Activated T-helper 17 cell treated with anti-CD3 and anti-CD28 coated beads, Interleukin-2, amount 50 U/mL, for 72 hours (primary cell): ENCODE data around the gene L3MBTL4. TPM values are rescaled to one million over a fixed set of nuclear protein-coding genes. Genes with fewer than 3 reads are reported as not detected.

Experiments used
- ATAC-seq: fragments of 150-1000 bp; cut with Tn5 transposase; replicated peaks from 2 replicates; pipeline ENCODE4 v1.10.0; 2021; ENCODE audit warnings: mild to moderate bottlenecking, moderate library complexity
- H3K27ac Mint-ChIP-seq: one replicate; pipeline ENCODE4 v1.8.0; 2022; ENCODE audit warnings: mixed read lengths
- H3K27me3 Mint-ChIP-seq: one replicate; pipeline ENCODE4 v1.8.0; 2022; ENCODE audit warnings: mixed read lengths
- H3K36me3 Mint-ChIP-seq: one replicate; pipeline ENCODE4 v1.8.0; 2022; ENCODE audit warnings: low read depth, mild to moderate bottlenecking, mixed read lengths
- H3K4me1 Mint-ChIP-seq: one replicate; pipeline ENCODE4 v1.8.0; 2022; ENCODE audit warnings: mixed read lengths
- H3K4me3 Mint-ChIP-seq: one replicate; pipeline ENCODE4 v1.8.0; 2022; ENCODE audit warnings: mild to moderate bottlenecking, mixed read lengths
- H3K9me3 Mint-ChIP-seq: one replicate; pipeline ENCODE4 v1.8.0; 2022; ENCODE audit warnings: mixed read lengths
- total RNA-seq, 2 donors: library from RNA; stranded (reverse); gene quantifications; one replicate each; pipeline ENCODE4 v1.2.3, GENCODE V29; 2022

L3MBTL4 gene
- total RNA-seq, 2 donors from 2014 or later: 0.19 TPM; not detected in 1

- H3K27ac Mint-ChIP-seq: no peak overlapping the region
- no peaks in the 10 kb centered on the region for H3K4me1 Mint-ChIP-seq
- H3K27me3 Mint-ChIP-seq: no peaks in the 10 kb centered on the region
- H3K9me3 Mint-ChIP-seq: no peaks in the 10 kb centered on the region
- no peaks in the 10 kb centered on the region for H3K36me3 Mint-ChIP-seq
- ATAC-seq: no peak
- no peak overlapping the region for H3K4me3 Mint-ChIP-seq
Observed at GRCh38 chr18:5951515-5952091, 463.1 kb downstream of the L3MBTL4 start.

GRCh38 chr18:5948781-5949180, 465.9 kb downstream of the L3MBTL4 start:
- no peaks in the 10 kb centered on the region for H3K27me3 Mint-ChIP-seq
- no peaks in the 10 kb centered on the region for H3K4me1 Mint-ChIP-seq

GRCh38 chr18:5948237-5948636, 466.5 kb downstream of the L3MBTL4 start:
- H3K9me3 Mint-ChIP-seq: no peaks in the 10 kb centered on the region
- H3K4me1 Mint-ChIP-seq: no peaks in the 10 kb centered on the region
- ATAC-seq: no peak
- H3K4me3 Mint-ChIP-seq: no peak overlapping the region
- no peak overlapping the region for H3K27ac Mint-ChIP-seq
- no peaks in the 10 kb centered on the region for H3K36me3 Mint-ChIP-seq
- H3K27me3 Mint-ChIP-seq: peaks cover 4% of the 10 kb centered on the region

More at GRCh38 chr18:5948781-5949180, 465.9 kb downstream of the L3MBTL4 start:
- ATAC-seq: no peak
- Mint-ChIP-seq H3K9me3 (no peaks in the 10 kb centered on the region), H3K27ac (no peak overlapping the region), H3K36me3 (no peaks in the 10 kb centered on the region), H3K4me3 (no peak overlapping the region)

- Mint-ChIP-seq H3K9me3 (no peaks in the 10 kb centered on the region), H3K4me3 (no peak overlapping the region), H3K4me1 (no peaks in the 10 kb centered on the region), H3K36me3 (no peaks in the 10 kb centered on the region), H3K27me3 (peaks cover 4% of the 10 kb centered on the region), H3K27ac (no peak overlapping the region)
- ATAC-seq: no peak
Observed at GRCh38 chr18:5944448-5944847, 470.3 kb downstream of the L3MBTL4 start.

DNA sequence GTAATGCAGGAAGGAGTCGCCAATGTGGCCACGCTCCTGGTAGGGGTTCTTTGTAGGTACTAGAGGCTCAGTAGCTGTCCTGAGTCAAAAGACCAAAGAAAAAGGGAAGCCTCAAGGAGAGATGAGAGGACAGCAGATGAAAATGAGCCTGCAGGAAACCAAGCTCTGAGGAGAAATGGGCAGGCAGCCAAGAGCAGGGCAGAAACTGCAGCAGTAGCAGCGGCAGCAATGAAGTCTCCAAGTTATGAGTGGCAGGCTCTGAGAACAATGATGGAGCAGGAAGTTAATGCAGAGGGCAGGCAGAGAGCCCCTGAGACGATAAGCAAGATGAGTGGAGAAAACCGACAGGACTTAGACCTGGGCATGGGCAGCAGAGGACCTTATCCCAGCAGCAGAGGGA, 471.2 kb downstream of the L3MBTL4 start:
- no peak overlapping the region for H3K4me3 Mint-ChIP-seq
- no peaks in the 10 kb centered on the region for H3K4me1 Mint-ChIP-seq
- peaks cover 4% of the 10 kb centered on the region for H3K27me3 Mint-ChIP-seq
- no peak overlapping the region for H3K27ac Mint-ChIP-seq
- no peaks in the 10 kb centered on the region for H3K36me3 Mint-ChIP-seq
- ATAC-seq: no peak
- H3K9me3 Mint-ChIP-seq: no peaks in the 10 kb centered on the region

GRCh38 chr18:5942591-5942990, 472.1 kb downstream of the L3MBTL4 start:
- Mint-ChIP-seq H3K27ac (no peak overlapping the region), H3K4me1 (no peaks in the 10 kb centered on the region), H3K9me3 (no peaks in the 10 kb centered on the region), H3K27me3 (peaks cover 4% of the 10 kb centered on the region), H3K36me3 (no peaks in the 10 kb centered on the region), H3K4me3 (no peak overlapping the region)
- no peak for ATAC-seq

DNA sequence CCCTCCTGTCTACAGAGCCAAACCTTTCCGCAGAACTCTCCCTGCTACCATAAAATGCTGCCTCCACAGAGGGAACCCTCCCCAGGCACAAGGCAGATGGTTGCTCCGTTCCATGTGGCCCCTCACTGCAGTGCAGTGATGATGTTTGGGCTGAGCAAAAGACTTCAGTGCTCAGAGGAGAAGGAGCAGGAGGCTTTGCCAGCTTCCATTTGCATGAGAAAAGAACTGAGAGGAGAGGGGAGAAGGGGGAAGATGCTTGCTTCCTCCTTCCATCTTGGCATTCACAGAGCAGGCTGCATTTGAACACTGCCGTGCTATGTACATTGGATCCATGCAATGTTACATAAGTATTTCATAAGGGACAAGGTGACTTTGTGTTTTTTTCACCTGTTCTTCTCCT, 472.8 kb downstream of the L3MBTL4 start:
- Mint-ChIP-seq H3K36me3 (no peaks in the 10 kb centered on the region), H3K27me3 (peaks cover 5% of the 10 kb centered on the region), H3K9me3 (no peaks in the 10 kb centered on the region), H3K4me1 (no peaks in the 10 kb centered on the region), H3K27ac (no peak overlapping the region), H3K4me3 (no peak overlapping the region)
- ATAC-seq: no peak

DNA sequence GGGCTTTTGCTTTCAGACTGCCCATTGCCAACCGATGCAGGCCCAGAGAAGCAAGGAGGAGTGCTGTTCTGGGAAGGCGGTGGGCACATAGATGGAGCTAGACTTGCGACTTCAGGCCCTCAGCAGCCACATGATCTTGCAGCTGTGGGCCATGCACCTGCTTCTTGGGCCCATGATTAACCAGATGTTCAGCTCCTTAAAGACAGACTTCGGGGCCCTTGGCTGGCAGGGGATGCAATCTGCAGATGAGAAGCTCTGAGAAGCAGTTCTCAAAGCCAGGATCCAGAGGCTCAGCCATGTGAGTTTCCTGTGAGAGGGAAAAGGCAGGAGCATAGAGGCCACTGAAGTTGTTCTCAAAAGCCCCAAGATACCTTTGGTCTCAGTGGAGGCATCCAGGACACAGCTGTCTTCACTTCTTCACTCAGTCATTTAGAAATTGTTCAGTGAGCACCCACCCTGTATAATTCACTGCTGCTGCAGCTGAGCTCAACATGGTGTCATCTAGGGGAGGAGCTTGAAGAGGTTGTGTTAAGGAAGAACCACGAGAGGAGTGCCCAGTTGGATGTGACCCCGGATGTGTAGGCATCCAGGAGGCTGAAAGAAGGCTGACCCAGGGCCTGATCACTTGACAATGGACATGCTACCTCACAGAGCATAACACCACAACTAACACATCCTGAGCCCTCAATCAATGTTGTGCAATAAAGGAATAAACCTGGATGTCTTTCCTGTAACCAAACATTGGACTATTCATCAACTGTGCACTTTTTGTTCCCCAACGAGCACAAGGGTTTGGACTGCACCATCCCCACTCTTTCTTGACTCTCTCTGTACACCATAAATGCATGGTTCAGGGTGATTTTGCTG, 474.7 kb downstream of the L3MBTL4 start:
- Mint-ChIP-seq H3K36me3 (no peaks in the 10 kb centered on the region), H3K27ac (no peak overlapping the region), H3K4me3 (no peak overlapping the region), H3K27me3 (peaks cover 7% of the 10 kb centered on the region), H3K4me1 (no peaks in the 10 kb centered on the region), H3K9me3 (no peaks in the 10 kb centered on the region)
- ATAC-seq: no peak

- no peak overlapping the region for H3K27ac Mint-ChIP-seq
- peaks cover 7% of the 10 kb centered on the region for H3K27me3 Mint-ChIP-seq
- no peak for ATAC-seq
- H3K36me3 Mint-ChIP-seq: no peaks in the 10 kb centered on the region
- H3K4me1 Mint-ChIP-seq: no peaks in the 10 kb centered on the region
- H3K4me3 Mint-ChIP-seq: no peak overlapping the region
- H3K9me3 Mint-ChIP-seq: no peaks in the 10 kb centered on the region
Observed at GRCh38 chr18:5937795-5938194, 476.9 kb downstream of the L3MBTL4 start.

- Mint-ChIP-seq H3K27me3 (peaks cover 7% of the 10 kb centered on the region), H3K27ac (no peak overlapping the region), H3K9me3 (no peaks in the 10 kb centered on the region), H3K4me3 (no peak overlapping the region), H3K36me3 (no peaks in the 10 kb centered on the region), H3K4me1 (no peaks in the 10 kb centered on the region)
- no peak for ATAC-seq
Observed at GRCh38 chr18:5937121-5937520, 477.6 kb downstream of the L3MBTL4 start.

DNA sequence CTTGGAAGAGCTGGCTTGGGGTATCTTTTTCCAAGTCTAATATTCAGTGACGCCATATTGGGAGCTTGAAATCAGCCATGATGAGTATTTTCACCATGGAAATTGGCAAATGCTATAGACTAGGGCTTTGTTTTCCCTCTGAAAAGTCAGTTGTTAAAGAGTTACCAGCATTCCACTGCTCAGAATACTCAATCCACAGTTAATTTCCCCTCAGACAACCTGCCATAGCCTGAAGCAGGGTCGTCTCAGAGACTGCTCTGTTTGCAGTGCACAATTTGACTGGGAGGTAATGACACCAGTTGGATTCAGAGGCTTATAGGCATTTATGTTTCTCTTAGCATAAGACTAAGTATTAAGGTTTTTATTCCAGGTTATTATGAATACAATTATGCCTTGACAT, 483.9 kb downstream of the L3MBTL4 start:
- Mint-ChIP-seq H3K4me3 (no peak overlapping the region), H3K9me3 (peaks cover 14% of the 10 kb centered on the region), H3K36me3 (no peaks in the 10 kb centered on the region), H3K4me1 (no peaks in the 10 kb centered on the region), H3K27ac (no peak overlapping the region), H3K27me3 (peaks cover 4% of the 10 kb centered on the region)
- ATAC-seq: no peak

DNA sequence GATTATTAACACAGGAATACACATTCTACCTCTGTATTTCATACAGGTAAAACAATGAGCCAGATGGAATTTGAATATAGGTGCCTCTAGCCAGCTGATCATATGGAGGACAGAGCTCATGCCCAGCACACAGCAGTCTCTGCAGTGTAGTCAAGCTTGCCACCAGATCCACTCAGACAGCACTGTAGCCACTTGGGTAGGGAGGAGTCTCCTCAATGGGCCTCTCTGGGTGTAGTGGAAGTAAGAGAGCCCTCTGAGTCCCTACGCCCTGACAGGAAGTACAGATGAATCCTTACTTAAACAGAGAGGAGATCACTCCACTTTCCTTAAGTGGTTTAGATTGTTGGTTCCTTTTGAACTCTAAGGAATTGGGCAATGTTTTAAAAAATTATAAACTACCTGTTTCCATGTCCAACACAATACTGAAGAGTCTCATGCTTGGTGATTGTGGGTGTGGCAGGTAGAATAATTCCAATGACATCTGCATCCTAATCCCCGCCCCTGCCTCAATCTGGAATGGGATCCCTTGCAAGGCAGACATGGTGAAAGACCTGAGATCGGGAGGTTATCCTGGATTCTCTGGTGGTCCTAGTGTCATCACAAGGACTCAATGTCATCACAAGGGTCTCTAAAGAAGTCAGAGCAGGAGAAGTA, 496.4 kb downstream of the L3MBTL4 start:
- H3K27ac Mint-ChIP-seq: no peak overlapping the region

DNA sequence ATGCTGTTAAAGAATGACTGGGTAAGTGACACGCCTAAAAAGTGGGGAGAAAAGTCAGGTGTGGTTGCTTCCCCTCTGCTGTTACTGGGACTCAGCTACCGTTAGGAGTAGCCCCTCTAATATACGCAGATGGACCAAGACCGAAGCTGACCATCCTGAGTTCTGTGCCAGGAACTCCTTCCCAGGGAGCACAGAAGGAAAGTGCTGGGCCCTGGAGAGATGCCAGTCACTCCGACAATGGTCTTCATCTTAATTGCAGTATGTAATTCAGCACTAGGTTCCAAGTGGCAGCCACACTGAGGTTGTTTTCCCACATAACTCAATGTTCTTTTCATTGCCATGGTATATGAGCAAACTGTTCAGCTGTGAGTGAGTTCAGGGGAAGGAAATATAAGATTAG, 499.8 kb downstream of the L3MBTL4 start:
- no peak overlapping the region for H3K4me3 Mint-ChIP-seq
- no peaks in the 10 kb centered on the region for H3K36me3 Mint-ChIP-seq
- no peak overlapping the region for H3K27ac Mint-ChIP-seq
- no peaks in the 10 kb centered on the region for H3K9me3 Mint-ChIP-seq
- no peaks in the 10 kb centered on the region for H3K4me1 Mint-ChIP-seq
- no peak for ATAC-seq
- peaks cover 6% of the 10 kb centered on the region for H3K27me3 Mint-ChIP-seq

More for the DNA sequence above, 496.4 kb downstream of the L3MBTL4 start:
- no peaks in the 10 kb centered on the region for H3K36me3 Mint-ChIP-seq
- no peaks in the 10 kb centered on the region for H3K4me1 Mint-ChIP-seq
- H3K4me3 Mint-ChIP-seq: no peak overlapping the region
- H3K9me3 Mint-ChIP-seq: no peaks in the 10 kb centered on the region
- H3K27me3 Mint-ChIP-seq: no peaks in the 10 kb centered on the region
- ATAC-seq: no peak

GRCh38 chr18:5914016-5914415, 500.7 kb downstream of the L3MBTL4 start:
- Mint-ChIP-seq H3K4me1 (no peaks in the 10 kb centered on the region), H3K9me3 (no peaks in the 10 kb centered on the region)

DNA sequence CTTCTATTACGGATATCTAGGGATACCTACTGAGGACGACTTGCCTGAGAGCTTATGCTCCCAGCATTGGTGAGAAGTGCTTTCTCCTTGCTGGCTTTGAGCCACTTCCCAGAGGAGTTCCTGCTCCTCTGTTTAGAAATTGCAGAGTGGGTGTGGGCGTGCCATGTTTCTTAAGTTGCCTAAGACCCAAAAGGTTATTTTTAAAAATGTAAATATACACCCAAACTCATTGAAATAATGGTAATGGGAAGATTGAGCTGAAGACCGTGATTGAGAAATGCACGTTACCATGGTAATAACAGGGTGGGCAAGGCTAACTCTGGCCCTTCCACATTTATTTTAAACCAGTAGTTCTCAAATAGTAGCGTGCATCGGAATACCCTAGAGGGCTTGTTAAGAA, 502.1 kb downstream of the L3MBTL4 start:
- Mint-ChIP-seq H3K36me3 (no peaks in the 10 kb centered on the region), H3K4me1 (no peaks in the 10 kb centered on the region), H3K27me3 (peaks cover 7% of the 10 kb centered on the region), H3K27ac (no peak overlapping the region), H3K4me3 (no peak overlapping the region), H3K9me3 (no peaks in the 10 kb centered on the region)
- ATAC-seq: no peak

More at GRCh38 chr18:5914016-5914415, 500.7 kb downstream of the L3MBTL4 start:
- no peak for ATAC-seq
- no peaks in the 10 kb centered on the region for H3K36me3 Mint-ChIP-seq
- no peak overlapping the region for H3K27ac Mint-ChIP-seq
- H3K27me3 Mint-ChIP-seq: peaks cover 7% of the 10 kb centered on the region
- H3K4me3 Mint-ChIP-seq: no peak overlapping the region
